Keratinocyte (primary cell): Measurements from ENCODE around the gene ZNF76. TPM values are rescaled to one million over a fixed set of nuclear protein-coding genes. Genes with fewer than 3 reads are reported as not detected.
A peak's percentile ranks its signal among the peaks of the same experiment; 100 is the strongest.

ENCODE experiments used
- DNase-seq: peaks from one replicate; pipeline ENCODE4 v3.0.0-alpha.2; 2011; ENCODE audit warnings: low read depth, missing footprints, low spot score
- FAIRE-seq: peaks from 2 replicates; lab custom pipeline; 2011; peaks lifted over from hg19 to GRCh38; lab: Jason Lieb, UNC
- H2AFZ ChIP-seq: 2 replicates; pipeline ENCODE4 v1.6.0; 2012; ENCODE audit warnings: low read length, control low read depth, inconsistent platforms; ENCODE audit not compliant: control insufficient read depth
- H3K27ac ChIP-seq: 2 replicates; pipeline ENCODE4 v1.5.1; 2011; ENCODE audit warnings: low read length; ENCODE audit not compliant: control insufficient read depth, insufficient read depth
- H3K27me3 ChIP-seq: 3 replicates; pipeline ENCODE4 v1.6.0; 2011; ENCODE audit warnings: low read length; ENCODE audit not compliant: control insufficient read depth, insufficient read depth; ENCODE audit errors: extremely low read depth
- H3K36me3 ChIP-seq, 2 experiments: 2 replicates in 1 of 2; 3 replicates in 1 of 2; pipeline ENCODE4 v1.5.1; 2011; ENCODE audit warnings: low read length in 2 of 2, mild to moderate bottlenecking in 1 of 2; ENCODE audit not compliant: control insufficient read depth in 2 of 2, insufficient read depth in 2 of 2; ENCODE audit errors: extremely low read depth in 1 of 2
- H3K4me1 ChIP-seq: 3 replicates; pipeline ENCODE4 v1.5.1; 2011; ENCODE audit warnings: low read length; ENCODE audit not compliant: control insufficient read depth, insufficient read depth; ENCODE audit errors: extremely low read depth
- H3K4me2 ChIP-seq: 3 replicates; pipeline ENCODE4 v1.6.0; 2011; ENCODE audit warnings: low read depth, low read length; ENCODE audit not compliant: control insufficient read depth, insufficient read depth; ENCODE audit errors: extremely low read depth
- H3K4me3 ChIP-seq, 3 experiments: fragments of 200-600 bp in 1 of 3; sonication (generic) in 1 of 3; 2 replicates in 2 of 3; 3 replicates in 1 of 3; pipeline ENCODE4 v1.5.1; 2011 to 2016; ENCODE audit warnings: low read length in 3 of 3, mild to moderate bottlenecking in 3 of 3, control low read depth in 2 of 3, inconsistent platforms in 1 of 3, low read depth in 1 of 3, mixed read lengths in 1 of 3, mixed run types in 1 of 3, moderate library complexity in 1 of 3; ENCODE audit not compliant: control insufficient read depth in 2 of 3, insufficient read depth in 2 of 3; ENCODE audit errors: extremely low read depth in 1 of 3
- H3K79me2 ChIP-seq: 2 replicates; pipeline ENCODE4 v1.6.0; 2012; ENCODE audit warnings: low read length; ENCODE audit not compliant: control insufficient read depth, insufficient read depth
- H3K9ac ChIP-seq: 3 replicates; pipeline ENCODE4 v1.6.0; 2011; ENCODE audit warnings: low read length; ENCODE audit not compliant: control insufficient read depth, insufficient read depth; ENCODE audit errors: extremely low read depth
- H3K9me1 ChIP-seq: 3 replicates; pipeline ENCODE4 v1.6.0; 2011; ENCODE audit warnings: low read length; ENCODE audit not compliant: control insufficient read depth, insufficient read depth; ENCODE audit errors: extremely low read depth
- H3K9me3 ChIP-seq: 2 replicates; pipeline ENCODE4 v1.5.1; 2012; ENCODE audit warnings: low read depth, low read length; ENCODE audit not compliant: control insufficient read depth
- H4K20me1 ChIP-seq: 3 replicates; pipeline ENCODE4 v1.6.0; 2011; ENCODE audit warnings: low read length; ENCODE audit not compliant: control insufficient read depth, insufficient read depth; ENCODE audit errors: extremely low read depth
- EZH2 ChIP-seq: IDR thresholded peaks from one replicate; pipeline ENCODE4 v1.6.1; 2012; ENCODE audit warnings: inconsistent platforms, mild to moderate bottlenecking, low read length, moderate library complexity
- dilution Hi-C: fragments of 300-500 bp; cut with MboI; formaldehyde crosslinking; loops from one replicate; pipeline ENCODE4 v1.7.0; 2020; ENCODE audit warnings: low sequenced_read_pairs; ENCODE audit not compliant: extremely low pct_ligation_motif_present
- polyA plus RNA-seq, 5 experiments: library from polyadenylated mRNA; depleted of rRNA in 3 of 5; stranded (reverse) in 3 of 5; stranded (forward) in 1 of 5; unstranded in 1 of 5; fragments of >200 nt; gene quantifications; 1 replicate in 1 of 5; 2 replicates in 3 of 5; 3 replicates in 1 of 5; pipeline versions ENCODE4 v1.2.1 to v1.2.3, GENCODE V29; 2011 to 2012; ENCODE audit warnings: missing spikeins in 2 of 5, low read depth in 1 of 5, low replicate concordance in 1 of 5
- TF ChIP-seq, protein P1 (sequence below), 3 experiments: IDR thresholded peaks in 1 of 3; conservative IDR thresholded peaks in 1 of 3; optimal IDR thresholded peaks in 1 of 3; 2 replicates in 2 of 3; 3 replicates in 1 of 3; pipeline versions ENCODE3 to v1.5.1; 2011; ENCODE audit warnings: low read length in 3 of 3, mild to moderate bottlenecking in 3 of 3, moderate library complexity in 2 of 3, control low read depth in 1 of 3, inconsistent platforms in 1 of 3; ENCODE audit not compliant: insufficient read depth in 2 of 3; ENCODE audit errors: extremely low read depth in 1 of 3

ZNF76 gene
- polyA plus RNA-seq, 1 donor (not counting 4 experiments of a cell fraction or from before 2014, with no cell fraction given), result 7.2 TPM

DNA sequence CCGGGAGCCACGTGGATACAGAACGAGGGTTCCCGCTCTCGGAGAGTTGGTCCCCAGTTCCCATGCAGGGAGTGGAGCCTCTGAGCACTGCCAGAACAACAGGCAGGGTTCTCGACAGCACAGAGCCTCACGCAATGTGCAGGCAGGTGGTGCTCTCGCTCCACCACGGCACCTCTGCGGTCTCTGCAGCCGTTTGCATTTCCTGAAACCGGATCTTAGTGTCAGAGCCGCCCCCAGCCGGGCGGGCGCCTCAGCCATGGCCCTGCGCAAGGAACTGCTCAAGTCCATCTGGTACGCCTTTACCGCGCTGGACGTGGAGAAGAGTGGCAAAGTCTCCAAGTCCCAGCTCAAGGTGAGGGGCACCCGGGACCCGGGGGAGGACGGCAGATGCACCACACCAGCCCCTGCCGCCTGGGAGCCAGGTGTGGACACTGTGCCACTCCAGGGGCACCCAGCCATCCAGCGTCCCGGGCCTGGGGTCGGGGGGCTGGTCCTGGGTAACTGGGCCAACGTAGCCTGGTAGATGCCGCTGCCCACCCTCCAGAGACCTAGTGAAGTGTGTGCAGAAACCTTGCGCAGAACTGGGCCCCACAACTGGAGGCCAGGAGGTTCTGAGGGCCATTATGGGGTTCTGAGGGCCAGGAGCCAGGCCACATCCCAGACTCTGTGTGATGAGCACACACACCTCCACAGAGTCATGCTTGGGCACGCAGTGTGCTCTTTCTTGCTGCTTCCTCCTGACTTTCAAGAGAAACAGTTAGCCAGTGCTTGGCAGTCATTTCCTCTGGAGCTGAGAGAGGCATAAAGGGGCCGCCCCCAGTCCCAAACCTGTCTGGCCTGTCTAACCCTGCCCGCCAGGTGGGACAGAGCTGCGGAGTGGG lies 38.3 kb downstream of the ZNF76 start, which contains the start of gene DEF6:
Gene DEF6 (plus strand): TSS at position 218 of the 881 bp plus-strand sequence. CDS start 39 bp downstream, at position 257.
- Histone ChIP-seq H3K9me1 (no peaks in the 10 kb centered on the region), H3K9ac (peak within 1 kb of the TSS; percentile 86), H3K9me3 (no peaks in the 10 kb centered on the region), H4K20me1 (no peaks in the 10 kb centered on the region), H3K4me3 (peak within 1 kb of the TSS; percentile 60 to 86 (median 73)), H3K4me2 (peak within 1 kb of the TSS; percentile 98), H3K4me1 (peaks cover 38% of the 10 kb centered on the region), H3K27ac (peak within 1 kb of the TSS; percentile 89), H3K79me2 (peaks cover 24% of the 10 kb centered on the region), H3K36me3 (peaks cover 4 to 17% of the 10 kb centered on the region in 2 experiments), H2AFZ (peak within 1 kb of the TSS; percentile 87), H3K27me3 (no peaks in the 10 kb centered on the region)
- dilution Hi-C loops, result no loop called here
- DNase-seq, result peak; percentile 62
- peak; percentile 91 for FAIRE-seq
- TF ChIP-seq EZH2, result no peak
- TF ChIP-seq, protein P1, sequence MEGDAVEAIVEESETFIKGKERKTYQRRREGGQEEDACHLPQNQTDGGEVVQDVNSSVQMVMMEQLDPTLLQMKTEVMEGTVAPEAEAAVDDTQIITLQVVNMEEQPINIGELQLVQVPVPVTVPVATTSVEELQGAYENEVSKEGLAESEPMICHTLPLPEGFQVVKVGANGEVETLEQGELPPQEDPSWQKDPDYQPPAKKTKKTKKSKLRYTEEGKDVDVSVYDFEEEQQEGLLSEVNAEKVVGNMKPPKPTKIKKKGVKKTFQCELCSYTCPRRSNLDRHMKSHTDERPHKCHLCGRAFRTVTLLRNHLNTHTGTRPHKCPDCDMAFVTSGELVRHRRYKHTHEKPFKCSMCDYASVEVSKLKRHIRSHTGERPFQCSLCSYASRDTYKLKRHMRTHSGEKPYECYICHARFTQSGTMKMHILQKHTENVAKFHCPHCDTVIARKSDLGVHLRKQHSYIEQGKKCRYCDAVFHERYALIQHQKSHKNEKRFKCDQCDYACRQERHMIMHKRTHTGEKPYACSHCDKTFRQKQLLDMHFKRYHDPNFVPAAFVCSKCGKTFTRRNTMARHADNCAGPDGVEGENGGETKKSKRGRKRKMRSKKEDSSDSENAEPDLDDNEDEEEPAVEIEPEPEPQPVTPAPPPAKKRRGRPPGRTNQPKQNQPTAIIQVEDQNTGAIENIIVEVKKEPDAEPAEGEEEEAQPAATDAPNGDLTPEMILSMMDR (optimal IDR thresholded peaks at IDR 0.05 in 1 of 3, IDR thresholded peaks at IDR 0.05 in 1 of 3, conservative IDR thresholded peaks at IDR 0.05 in 1 of 3; ENCODE audit: extremely low read depth in 1 of 3, insufficient read depth in 2 of 3, low read length in 3 of 3), result peak in 2 of 3 experiments; percentile 95 to 96

DNA sequence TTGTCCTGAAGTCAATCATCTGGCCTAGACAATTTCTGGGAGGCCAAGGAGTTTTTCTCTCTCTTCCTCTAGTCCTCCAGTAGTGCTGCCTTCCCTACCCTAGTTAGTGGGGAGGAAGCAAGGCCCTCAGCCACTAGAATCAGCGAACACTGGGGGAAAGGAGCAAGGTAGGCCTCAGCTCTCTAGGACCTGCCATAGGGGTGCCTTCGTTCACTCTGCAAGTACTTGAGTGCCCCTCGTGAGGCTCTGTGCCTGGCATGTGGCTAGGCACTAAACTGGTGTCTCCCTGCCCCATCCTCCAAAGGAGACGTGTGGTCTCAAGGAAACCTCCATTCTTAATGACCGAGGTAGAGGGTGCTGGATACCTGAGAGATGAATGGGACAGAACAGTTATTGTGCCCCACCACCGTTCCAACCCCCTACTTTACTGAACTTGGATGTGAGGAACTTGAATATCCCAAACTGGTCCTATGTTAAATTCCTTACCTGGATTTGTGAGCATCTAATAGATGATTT lies 39.1 kb downstream of the ZNF76 start:
- peak overlapping the region; percentile 89 for H3K27ac ChIP-seq
- peaks cover 46% of the 10 kb centered on the region for H3K4me1 ChIP-seq
- H3K79me2 ChIP-seq, result peaks cover 27% of the 10 kb centered on the region
- dilution Hi-C loops, result no loop called here
- no peaks in the 10 kb centered on the region for H3K27me3 ChIP-seq
- H3K9ac ChIP-seq, result peak overlapping the region; percentile 86
- peaks cover 4 to 12% of the 10 kb centered on the region in 2 experiments for H3K36me3 ChIP-seq
- TF ChIP-seq, protein P1 (optimal IDR thresholded peaks at IDR 0.05 in 1 of 3, IDR thresholded peaks at IDR 0.05 in 1 of 3, conservative IDR thresholded peaks at IDR 0.05 in 1 of 3; ENCODE audit: extremely low read depth in 1 of 3, insufficient read depth in 2 of 3, low read length in 3 of 3), result no peak
- no peak for TF ChIP-seq EZH2
- DNase-seq, result no peak
- peak overlapping the region; percentile 36 for H2AFZ ChIP-seq
- no peaks in the 10 kb centered on the region for H3K9me3 ChIP-seq
- no peaks in the 10 kb centered on the region for H4K20me1 ChIP-seq
- peak overlapping the region; percentile 60 to 86 (median 73) for H3K4me3 ChIP-seq
- H3K9me1 ChIP-seq, result no peaks in the 10 kb centered on the region
- no peak for FAIRE-seq
- peak overlapping the region; percentile 98 for H3K4me2 ChIP-seq
